ENCODE results near the gene SERTM1.

The SERTM1 gene

DNA sequence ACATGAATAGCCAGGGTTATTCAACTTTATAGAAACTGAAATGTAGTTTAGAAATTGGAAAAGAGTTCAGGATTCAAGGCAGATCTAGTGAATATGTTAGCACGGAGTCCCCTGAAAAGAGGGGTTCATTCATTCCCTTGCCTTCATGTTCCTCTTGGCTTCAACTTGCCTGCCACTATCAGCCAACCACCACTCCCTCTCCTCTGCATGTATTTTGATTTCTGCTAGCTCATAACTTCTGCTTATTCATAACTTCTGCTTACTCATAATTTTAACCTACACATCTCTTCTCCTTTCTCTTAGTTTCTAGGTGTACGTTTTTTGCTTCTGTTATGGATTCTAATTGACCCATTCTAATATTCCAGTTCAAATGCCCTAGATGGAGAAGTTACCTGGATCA is 5.5 kb upstream of the SERTM1 start:
- Histone ChIP-seq H3K14ac (ENCODE audit: low read length in 2 of 2) (no peak overlapping the region), H4K8ac (ENCODE audit: low read length) (no peak overlapping the region), H2BK5ac (ENCODE audit: low read depth, low read length, poor library complexity, severe bottlenecking) (no peak overlapping the region), H3K79me1 (replicated peaks; ENCODE audit: low read length, poor library complexity, severe bottlenecking) (no peaks in the 10 kb centered on the region), H3K36me3 (ENCODE audit: control insufficient read depth in 1 of 2, insufficient read depth in 2 of 2, low read depth in 1 of 2, low read length in 2 of 2) (no peaks in the 10 kb centered on the region), H3K27ac (ENCODE audit: low read length, poor library complexity, severe bottlenecking) (no peak overlapping the region), H2BK120ac (ENCODE audit: low read depth, low read length) (no peak overlapping the region), H2BK15ac (ENCODE audit: low read depth, poor library complexity, severe bottlenecking) (no peak overlapping the region), H2AFZ (ENCODE audit: low read depth, low read length) (no peak overlapping the region), H3K9me3 (ENCODE audit: control insufficient read depth, low read length) (no peaks in the 10 kb centered on the region), H3K23ac (ENCODE audit: low read length in 2 of 2) (no peak overlapping the region), H4K91ac (ENCODE audit: low read length) (no peak overlapping the region), H3K9ac (ENCODE audit: low read length) (no peak overlapping the region), H2BK12ac (ENCODE audit: low read length in 2 of 2) (no peak overlapping the region), H3K4me2 (ENCODE audit: low read length, poor library complexity, severe bottlenecking) (no peak overlapping the region), H3K4me1 (ENCODE audit: control insufficient read depth, insufficient read depth, low read depth, low read length) (no peaks in the 10 kb centered on the region), H2AK5ac (ENCODE audit: low read length, severe bottlenecking) (no peak overlapping the region), H3K27me3 (ENCODE audit: control insufficient read depth in 1 of 2, insufficient read depth in 1 of 2, low read length in 2 of 2) (peaks cover 9 to 38% of the 10 kb centered on the region in 2 experiments), H3K4ac (ENCODE audit: low read depth in 1 of 2, low read length in 2 of 2) (no peak overlapping the region), H3K4me3 (ENCODE audit: insufficient read depth in 1 of 2, low read depth in 1 of 2, low read length in 2 of 2) (no peak overlapping the region), H3K18ac (ENCODE audit: low read depth in 1 of 2, low read length in 2 of 2) (no peak overlapping the region)
- 86% methylated on average over 1 of the region's 2 CpGs for WGBS
- DNase-seq = no peak

DNA sequence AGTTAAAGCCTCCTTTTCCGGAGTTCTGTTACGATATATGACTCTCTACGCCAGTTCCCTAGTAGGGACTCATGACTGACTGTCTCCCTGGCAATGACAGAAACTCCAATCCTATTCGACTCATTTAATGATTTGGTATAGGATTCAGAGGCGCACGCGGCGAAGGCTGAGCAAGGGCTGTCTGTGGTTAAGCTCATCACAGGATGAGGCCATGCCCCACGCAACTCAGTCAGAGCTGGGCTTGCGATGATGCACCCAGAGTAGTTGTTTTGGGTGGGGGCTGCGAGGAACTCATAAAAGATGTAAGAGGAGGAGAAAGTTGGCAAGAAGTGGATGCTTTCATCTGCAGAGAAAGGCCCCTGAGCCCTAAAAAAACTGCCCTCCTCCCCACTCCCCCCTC is 468 bp upstream of the SERTM1 start:
- Histone ChIP-seq H2BK120ac (ENCODE audit: low read depth, low read length) (no peak overlapping the region), H2BK5ac (ENCODE audit: low read depth, low read length, poor library complexity, severe bottlenecking) (no peak overlapping the region), H4K91ac (ENCODE audit: low read length) (no peak overlapping the region), H3K79me1 (replicated peaks; ENCODE audit: low read length, poor library complexity, severe bottlenecking) (no peaks in the 10 kb centered on the region), H2AK5ac (ENCODE audit: low read length, severe bottlenecking) (no peak overlapping the region), H2BK15ac (ENCODE audit: low read depth, poor library complexity, severe bottlenecking) (no peak overlapping the region), H3K4me2 (ENCODE audit: low read length, poor library complexity, severe bottlenecking) (no peak overlapping the region), H2AFZ (ENCODE audit: low read depth, low read length) (no peak overlapping the region), H3K23ac (ENCODE audit: low read length in 2 of 2) (no peak overlapping the region), H3K36me3 (ENCODE audit: control insufficient read depth in 1 of 2, insufficient read depth in 2 of 2, low read depth in 1 of 2, low read length in 2 of 2) (no peaks in the 10 kb centered on the region), H3K9me3 (ENCODE audit: control insufficient read depth, low read length) (no peaks in the 10 kb centered on the region), H3K9ac (ENCODE audit: low read length) (no peak overlapping the region), H3K27ac (ENCODE audit: low read length, poor library complexity, severe bottlenecking) (no peak overlapping the region), H3K4me1 (ENCODE audit: control insufficient read depth, insufficient read depth, low read depth, low read length) (peaks cover 8% of the 10 kb centered on the region), H3K4me3 (ENCODE audit: insufficient read depth in 1 of 2, low read depth in 1 of 2, low read length in 2 of 2) (no peak overlapping the region), H3K18ac (ENCODE audit: low read depth in 1 of 2, low read length in 2 of 2) (no peak overlapping the region), H3K14ac (ENCODE audit: low read length in 2 of 2) (no peak overlapping the region), H4K8ac (ENCODE audit: low read length) (no peak overlapping the region), H3K4ac (ENCODE audit: low read depth in 1 of 2, low read length in 2 of 2) (no peak overlapping the region), H3K27me3 (ENCODE audit: control insufficient read depth in 1 of 2, insufficient read depth in 1 of 2, low read length in 2 of 2) (peaks cover 32 to 65% of the 10 kb centered on the region in 2 experiments), H2BK12ac (ENCODE audit: low read length in 2 of 2) (no peak overlapping the region)
- DNase-seq = no peak
- 62% methylated on average over 10 of the region's 11 CpGs for WGBS

DNA sequence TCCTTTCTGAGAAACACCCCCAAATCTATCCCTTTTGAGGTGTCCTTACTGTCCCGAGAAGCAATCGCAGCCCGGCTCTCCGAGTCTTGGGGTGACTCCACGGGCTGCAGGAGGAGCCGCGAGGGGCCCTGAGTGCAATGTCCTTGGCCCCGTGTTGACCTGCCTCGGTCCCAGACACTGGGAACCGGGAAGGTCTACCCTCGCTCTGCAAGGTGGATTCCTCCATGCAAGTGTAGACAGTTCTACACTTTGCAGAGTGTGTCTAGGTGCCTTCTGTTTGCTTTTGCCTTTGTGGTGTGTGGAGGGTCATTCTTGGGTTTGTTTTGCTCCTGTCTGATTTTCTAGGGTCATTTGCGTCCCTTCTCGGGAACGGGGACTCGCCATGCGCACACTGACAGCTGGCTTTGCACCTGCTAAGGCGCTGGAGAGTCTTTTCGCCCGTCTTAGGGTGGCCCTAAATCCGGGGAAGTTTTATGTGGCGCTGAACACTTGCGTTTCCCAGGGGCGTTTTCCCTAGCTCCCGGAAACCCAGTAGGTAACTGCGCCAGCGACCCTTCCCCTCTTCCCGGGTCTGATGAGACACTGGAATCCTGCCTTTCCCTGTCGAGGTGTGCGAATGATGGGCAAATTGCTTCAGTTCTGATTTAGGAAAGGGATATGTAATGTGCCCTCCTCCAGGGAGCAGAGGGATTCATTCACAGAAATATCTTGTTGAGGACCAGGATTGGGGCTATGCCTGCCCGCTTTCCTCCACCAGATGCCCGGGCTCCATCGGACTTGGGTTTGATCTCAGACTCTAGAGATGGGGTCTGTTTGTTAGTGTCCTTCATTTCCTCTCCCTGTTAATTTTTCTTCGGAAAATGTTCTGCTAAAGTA is 755 bp downstream of the SERTM1 start:
- no peak overlapping the region for H2BK15ac ChIP-seq (ENCODE audit: low read depth, poor library complexity, severe bottlenecking)
- peaks cover 8% of the 10 kb centered on the region for H3K4me1 ChIP-seq (ENCODE audit: control insufficient read depth, insufficient read depth, low read depth, low read length)
- no peak overlapping the region for H2BK12ac ChIP-seq (ENCODE audit: low read length in 2 of 2)
- no peak overlapping the region for H2AK5ac ChIP-seq (ENCODE audit: low read length, severe bottlenecking)
- no peaks in the 10 kb centered on the region for H3K36me3 ChIP-seq (ENCODE audit: control insufficient read depth in 1 of 2, insufficient read depth in 2 of 2, low read depth in 1 of 2, low read length in 2 of 2)
- DNase-seq = no peak
- H3K9me3 ChIP-seq (ENCODE audit: control insufficient read depth, low read length) = no peaks in the 10 kb centered on the region
- no peak overlapping the region for H3K27ac ChIP-seq (ENCODE audit: low read length, poor library complexity, severe bottlenecking)
- no peak overlapping the region for H3K14ac ChIP-seq (ENCODE audit: low read length in 2 of 2)
- WGBS = 20% methylated on average over 33 of the region's 33 CpGs
- no peak overlapping the region for H2AFZ ChIP-seq (ENCODE audit: low read depth, low read length)
- H3K18ac ChIP-seq (ENCODE audit: low read depth in 1 of 2, low read length in 2 of 2) = no peak overlapping the region
- H3K27me3 ChIP-seq (ENCODE audit: control insufficient read depth in 1 of 2, insufficient read depth in 1 of 2, low read length in 2 of 2) = peaks cover 32 to 58% of the 10 kb centered on the region in 2 experiments
- H4K8ac ChIP-seq (ENCODE audit: low read length) = no peak overlapping the region
- H3K4me2 ChIP-seq (ENCODE audit: low read length, poor library complexity, severe bottlenecking) = peak overlapping the region; percentile 68
- no peak overlapping the region for H3K4ac ChIP-seq (ENCODE audit: low read depth in 1 of 2, low read length in 2 of 2)
- no peak overlapping the region for H2BK5ac ChIP-seq (ENCODE audit: low read depth, low read length, poor library complexity, severe bottlenecking)
- no peak overlapping the region for H4K91ac ChIP-seq (ENCODE audit: low read length)
- H3K4me3 ChIP-seq (ENCODE audit: insufficient read depth in 1 of 2, low read depth in 1 of 2, low read length in 2 of 2) = peak overlapping the region in 1 of 2 experiments; percentile 66
- H3K79me1 ChIP-seq (replicated peaks; ENCODE audit: low read length, poor library complexity, severe bottlenecking) = no peaks in the 10 kb centered on the region
- no peak overlapping the region for H2BK120ac ChIP-seq (ENCODE audit: low read depth, low read length)
- no peak overlapping the region for H3K23ac ChIP-seq (ENCODE audit: low read length in 2 of 2)
- H3K9ac ChIP-seq (ENCODE audit: low read length) = no peak overlapping the region

DNA sequence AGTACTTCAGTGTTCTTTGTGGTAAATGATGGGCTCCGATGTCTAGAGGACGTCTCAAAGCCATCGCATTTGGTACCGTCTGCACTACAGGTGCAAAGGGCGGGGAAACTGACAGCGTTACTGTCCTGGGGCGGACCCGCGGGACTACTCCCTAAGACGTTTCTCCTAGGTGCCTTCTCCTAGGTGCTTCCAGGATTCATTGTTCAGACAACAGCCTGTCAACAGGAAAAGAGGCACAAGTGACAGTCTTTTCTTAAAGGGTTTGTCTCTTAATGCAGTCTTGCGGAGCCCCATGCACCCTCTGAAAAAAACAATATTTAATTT is 1.4 kb downstream of the SERTM1 start:
- H3K9ac ChIP-seq (ENCODE audit: low read length) = no peak overlapping the region
- H3K9me3 ChIP-seq (ENCODE audit: control insufficient read depth, low read length) = no peaks in the 10 kb centered on the region
- no peak overlapping the region for H4K8ac ChIP-seq (ENCODE audit: low read length)
- H2AFZ ChIP-seq (ENCODE audit: low read depth, low read length) = no peak overlapping the region
- H3K4me1 ChIP-seq (ENCODE audit: control insufficient read depth, insufficient read depth, low read depth, low read length) = peaks cover 8% of the 10 kb centered on the region
- WGBS = 39% methylated on average over 10 of the region's 11 CpGs
- H2BK12ac ChIP-seq (ENCODE audit: low read length in 2 of 2) = no peak overlapping the region
- H4K91ac ChIP-seq (ENCODE audit: low read length) = no peak overlapping the region
- no peak overlapping the region for H3K27ac ChIP-seq (ENCODE audit: low read length, poor library complexity, severe bottlenecking)
- peaks cover 32 to 57% of the 10 kb centered on the region in 2 experiments for H3K27me3 ChIP-seq (ENCODE audit: control insufficient read depth in 1 of 2, insufficient read depth in 1 of 2, low read length in 2 of 2)
- H3K36me3 ChIP-seq (ENCODE audit: control insufficient read depth in 1 of 2, insufficient read depth in 2 of 2, low read depth in 1 of 2, low read length in 2 of 2) = no peaks in the 10 kb centered on the region
- no peak overlapping the region for H3K18ac ChIP-seq (ENCODE audit: low read depth in 1 of 2, low read length in 2 of 2)
- no peak overlapping the region for H2BK15ac ChIP-seq (ENCODE audit: low read depth, poor library complexity, severe bottlenecking)
- H3K79me1 ChIP-seq (replicated peaks; ENCODE audit: low read length, poor library complexity, severe bottlenecking) = no peaks in the 10 kb centered on the region
- H3K4me3 ChIP-seq (ENCODE audit: insufficient read depth in 1 of 2, low read depth in 1 of 2, low read length in 2 of 2) = no peak overlapping the region
- DNase-seq = no peak
- H2BK120ac ChIP-seq (ENCODE audit: low read depth, low read length) = no peak overlapping the region
- H3K23ac ChIP-seq (ENCODE audit: low read length in 2 of 2) = no peak overlapping the region
- no peak overlapping the region for H3K4ac ChIP-seq (ENCODE audit: low read depth in 1 of 2, low read length in 2 of 2)
- H2AK5ac ChIP-seq (ENCODE audit: low read length, severe bottlenecking) = no peak overlapping the region
- no peak overlapping the region for H3K14ac ChIP-seq (ENCODE audit: low read length in 2 of 2)
- no peak overlapping the region for H3K4me2 ChIP-seq (ENCODE audit: low read length, poor library complexity, severe bottlenecking)
- H2BK5ac ChIP-seq (ENCODE audit: low read depth, low read length, poor library complexity, severe bottlenecking) = no peak overlapping the region
